Activated naive CD8-positive, alpha-beta T cell treated with anti-CD3 and anti-CD28 coated beads, Interleukin-2, amount 50 U/mL, for 24 hours (primary cell): ENCODE data around the gene STK24.
"Not testable (repeated sequence)": the region's sequence is repeated elsewhere in the genome, so short reads cannot be mapped to it uniquely, and the experiment has no call there.

ENCODE experiments used
- ATAC-seq: fragments of 150-1000 bp; cut with Tn5 transposase; one replicate; pipeline ENCODE4 v1.10.0; 2021
- DNase-seq: peaks from one replicate; pipeline ENCODE4 v3.0.0; 2021
- H3K27ac Mint-ChIP-seq: one replicate; pipeline ENCODE4 v1.8.0; 2021; ENCODE audit warnings: mild to moderate bottlenecking, mixed read lengths
- H3K27me3 Mint-ChIP-seq: one replicate; pipeline ENCODE4 v1.8.0; 2021; ENCODE audit warnings: mixed read lengths
- H3K36me3 Mint-ChIP-seq: one replicate; pipeline ENCODE4 v1.8.0; 2021; ENCODE audit warnings: low read depth, mixed read lengths
- H3K4me1 Mint-ChIP-seq: one replicate; pipeline ENCODE4 v1.8.0; 2021; ENCODE audit warnings: mixed read lengths
- H3K4me3 Mint-ChIP-seq: one replicate; pipeline ENCODE4 v1.8.0; 2021; ENCODE audit warnings: mild to moderate bottlenecking, moderate library complexity, mixed read lengths
- H3K9me3 Mint-ChIP-seq: one replicate; pipeline ENCODE4 v1.8.0; 2021; ENCODE audit warnings: mixed read lengths

The STK24 gene

GRCh38 chr13:98429081-98429480, 147.8 kb downstream of the STK24 start:
- H3K4me1 Mint-ChIP-seq = no peaks in the 10 kb centered on the region
- DNase-seq (no peak), ATAC-seq (no peak)
- H3K27ac Mint-ChIP-seq = no peak overlapping the region
- H3K9me3 Mint-ChIP-seq = no peaks in the 10 kb centered on the region
- no peak overlapping the region for H3K4me3 Mint-ChIP-seq
- no peaks in the 10 kb centered on the region for H3K36me3 Mint-ChIP-seq
- peaks cover 8% of the 10 kb centered on the region for H3K27me3 Mint-ChIP-seq

GRCh38 chr13:98428256-98428966, 148.5 kb downstream of the STK24 start:
- DNase-seq = no peak
- Mint-ChIP-seq H3K9me3 (no peaks in the 10 kb centered on the region), H3K36me3 (no peaks in the 10 kb centered on the region), H3K4me1 (no peaks in the 10 kb centered on the region), H3K27me3 (peaks cover 8% of the 10 kb centered on the region), H3K4me3 (no peak overlapping the region), H3K27ac (no peak overlapping the region)
- ATAC-seq = no peak

- no peaks in the 10 kb centered on the region for H3K9me3 Mint-ChIP-seq
- H3K36me3 Mint-ChIP-seq = no peaks in the 10 kb centered on the region
- ATAC-seq = no peak
- H3K4me3 Mint-ChIP-seq = no peak overlapping the region
- no peak for DNase-seq
- no peaks in the 10 kb centered on the region for H3K4me1 Mint-ChIP-seq
- no peak overlapping the region for H3K27ac Mint-ChIP-seq
- H3K27me3 Mint-ChIP-seq = peaks cover 8% of the 10 kb centered on the region
Measured at GRCh38 chr13:98427331-98427995, 149.4 kb downstream of the STK24 start.

- Mint-ChIP-seq H3K9me3 (no peaks in the 10 kb centered on the region), H3K4me3 (no peak overlapping the region), H3K36me3 (no peaks in the 10 kb centered on the region), H3K27ac (no peak overlapping the region), H3K27me3 (peaks cover 5% of the 10 kb centered on the region), H3K4me1 (no peaks in the 10 kb centered on the region)
- DNase-seq (no peak), ATAC-seq (no peak)
Measured at GRCh38 chr13:98423417-98423816, 153.5 kb downstream of the STK24 start.

- Mint-ChIP-seq H3K36me3 (no peaks in the 10 kb centered on the region), H3K4me3 (no peak overlapping the region), H3K27ac (no peak overlapping the region), H3K27me3 (peaks cover 3% of the 10 kb centered on the region), H3K4me1 (no peaks in the 10 kb centered on the region), H3K9me3 (no peaks in the 10 kb centered on the region)
- ATAC-seq (no peak), DNase-seq (no peak)
Measured at GRCh38 chr13:98422046-98422445, 154.9 kb downstream of the STK24 start.

- Mint-ChIP-seq H3K4me3 (no peak overlapping the region), H3K36me3 (no peaks in the 10 kb centered on the region), H3K27me3 (peaks cover 6% of the 10 kb centered on the region), H3K4me1 (no peaks in the 10 kb centered on the region), H3K9me3 (no peaks in the 10 kb centered on the region), H3K27ac (no peak overlapping the region)
- DNase-seq = no peak
- no peak for ATAC-seq
Measured at GRCh38 chr13:98420554-98421175, 156.2 kb downstream of the STK24 start.

GRCh38 chr13:98419786-98420553, 156.9 kb downstream of the STK24 start:
- H3K4me1 Mint-ChIP-seq = no peaks in the 10 kb centered on the region
- H3K4me3 Mint-ChIP-seq = no peak overlapping the region
- no peak for ATAC-seq
- H3K27ac Mint-ChIP-seq = no peak overlapping the region
- peaks cover 6% of the 10 kb centered on the region for H3K27me3 Mint-ChIP-seq
- no peaks in the 10 kb centered on the region for H3K36me3 Mint-ChIP-seq
- DNase-seq = no peak
- no peaks in the 10 kb centered on the region for H3K9me3 Mint-ChIP-seq

GRCh38 chr13:98416408-98416807, 160.5 kb downstream of the STK24 start:
- DNase-seq (no peak), ATAC-seq (no peak)
- Mint-ChIP-seq H3K27me3 (peaks cover 4% of the 10 kb centered on the region), H3K4me1 (peaks cover 7% of the 10 kb centered on the region), H3K9me3 (no peaks in the 10 kb centered on the region), H3K4me3 (no peak overlapping the region), H3K36me3 (no peaks in the 10 kb centered on the region), H3K27ac (no peak overlapping the region)

- peaks cover 4% of the 10 kb centered on the region for H3K27me3 Mint-ChIP-seq
- ATAC-seq = no peak
Measured at GRCh38 chr13:98415326-98416070, 161.4 kb downstream of the STK24 start.

GRCh38 chr13:98413796-98414195, 163.1 kb downstream of the STK24 start:
- no peak for ATAC-seq
- H3K4me1 Mint-ChIP-seq = peaks cover 7% of the 10 kb centered on the region
- H3K27ac Mint-ChIP-seq = no peak overlapping the region
- H3K4me3 Mint-ChIP-seq = no peak overlapping the region
- DNase-seq = no peak
- H3K9me3 Mint-ChIP-seq = no peaks in the 10 kb centered on the region
- H3K36me3 Mint-ChIP-seq = no peaks in the 10 kb centered on the region
- peaks cover 4% of the 10 kb centered on the region for H3K27me3 Mint-ChIP-seq

More at GRCh38 chr13:98415326-98416070, 161.4 kb downstream of the STK24 start:
- H3K27ac Mint-ChIP-seq = no peak overlapping the region
- no peak overlapping the region for H3K4me3 Mint-ChIP-seq
- DNase-seq = no peak
- no peaks in the 10 kb centered on the region for H3K9me3 Mint-ChIP-seq
- H3K4me1 Mint-ChIP-seq = peaks cover 7% of the 10 kb centered on the region
- H3K36me3 Mint-ChIP-seq = no peaks in the 10 kb centered on the region

- not testable (repeated sequence) for H3K9me3 Mint-ChIP-seq, H3K27me3 Mint-ChIP-seq, H3K4me3 Mint-ChIP-seq, H3K4me1 Mint-ChIP-seq, DNase-seq, H3K27ac Mint-ChIP-seq, H3K36me3 Mint-ChIP-seq, ATAC-seq
Measured at GRCh38 chr13:98413278-98413677, 163.6 kb downstream of the STK24 start.

GRCh38 chr13:98411617-98412265, 165.2 kb downstream of the STK24 start:
- Mint-ChIP-seq H3K36me3 (no peaks in the 10 kb centered on the region), H3K27ac (no peak overlapping the region), H3K9me3 (no peaks in the 10 kb centered on the region), H3K4me3 (peak overlapping the region; percentile 45), H3K27me3 (peaks cover under 1% of the 10 kb centered on the region), H3K4me1 (peaks cover 7% of the 10 kb centered on the region)
- ATAC-seq (no peak), DNase-seq (no peak)

- no peaks in the 10 kb centered on the region for H3K27me3 Mint-ChIP-seq
- peaks cover 7% of the 10 kb centered on the region for H3K4me1 Mint-ChIP-seq
- ATAC-seq = no peak
- no peaks in the 10 kb centered on the region for H3K36me3 Mint-ChIP-seq
- no peaks in the 10 kb centered on the region for H3K9me3 Mint-ChIP-seq
- no peak for DNase-seq
- H3K4me3 Mint-ChIP-seq = no peak overlapping the region
- no peak overlapping the region for H3K27ac Mint-ChIP-seq
Measured at GRCh38 chr13:98411013-98411412, 165.9 kb downstream of the STK24 start.

- Mint-ChIP-seq H3K27me3 (no peaks in the 10 kb centered on the region), H3K4me1 (peaks cover 7% of the 10 kb centered on the region), H3K9me3 (no peaks in the 10 kb centered on the region), H3K36me3 (no peaks in the 10 kb centered on the region), H3K4me3 (no peak overlapping the region), H3K27ac (no peak overlapping the region)
- ATAC-seq (no peak), DNase-seq (no peak)
Measured at GRCh38 chr13:98410612-98411011, 166.3 kb downstream of the STK24 start.
